G401.6 (cell line): ENCODE measurements around the gene F7.
"Not testable (repeated sequence)": the region's sequence is repeated elsewhere in the genome, so short reads cannot be mapped to it uniquely, and the experiment has no call there.

Experiments used
- FAIRE-seq: peaks from 2 replicates; lab custom pipeline; 2012; peaks lifted over from hg19 to GRCh38; lab: Jason Lieb, UNC

Gene F7

GRCh38 chr13:113153810-113154748 lies 48.5 kb downstream of the F7 start:
- FAIRE-seq, result no peak

DNA sequence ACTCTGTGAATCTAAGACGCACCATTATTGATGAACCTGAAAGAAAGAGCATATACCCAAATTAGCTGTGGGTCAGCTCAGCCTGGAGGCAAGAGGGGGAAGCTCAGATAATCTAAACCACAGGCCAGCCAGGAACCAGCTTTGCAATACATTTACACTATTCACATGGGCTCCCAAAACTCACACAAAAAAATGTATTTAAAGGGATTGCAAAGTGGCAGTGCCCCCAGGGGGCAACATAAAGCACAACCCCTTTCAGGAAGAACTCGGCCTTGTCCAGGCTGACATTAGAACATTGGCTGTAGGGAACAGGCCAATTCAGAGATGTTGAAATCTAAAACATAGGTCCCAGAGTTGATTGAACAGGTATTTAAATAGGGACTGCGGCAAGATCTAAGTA lies 49.6 kb downstream of the F7 start:
- no peak for FAIRE-seq

DNA sequence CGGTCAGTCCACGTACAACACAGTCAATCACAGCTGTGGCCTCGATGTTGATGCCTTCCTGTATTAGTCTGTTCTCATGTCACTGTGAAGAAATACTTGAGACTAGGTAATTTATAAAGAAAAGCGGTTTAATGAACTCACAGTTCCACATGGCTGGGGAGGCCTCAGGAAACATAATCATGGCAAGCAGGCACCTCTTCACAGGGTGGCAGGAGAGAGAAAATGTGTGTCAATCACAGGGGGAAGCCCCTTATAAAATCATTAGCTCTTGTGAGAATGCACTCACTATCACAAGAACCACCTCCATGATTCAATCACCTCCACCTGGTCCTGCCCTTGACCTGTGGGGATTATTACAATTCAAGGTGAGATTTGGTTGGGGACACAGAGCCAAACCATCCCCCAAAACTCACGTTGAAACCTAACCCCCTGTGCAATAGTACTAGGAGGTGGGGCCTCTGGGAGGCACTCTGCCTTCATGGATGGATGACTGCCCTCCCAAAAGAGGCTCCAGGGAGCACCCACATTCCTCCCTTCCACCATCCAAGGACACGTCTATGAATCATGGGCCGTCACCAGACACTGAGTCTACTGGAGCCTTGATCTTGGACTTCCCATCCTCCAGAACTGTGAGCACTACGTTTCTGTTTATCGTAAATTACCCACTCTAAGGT lies 50.5 kb downstream of the F7 start:
- no peak for FAIRE-seq

DNA sequence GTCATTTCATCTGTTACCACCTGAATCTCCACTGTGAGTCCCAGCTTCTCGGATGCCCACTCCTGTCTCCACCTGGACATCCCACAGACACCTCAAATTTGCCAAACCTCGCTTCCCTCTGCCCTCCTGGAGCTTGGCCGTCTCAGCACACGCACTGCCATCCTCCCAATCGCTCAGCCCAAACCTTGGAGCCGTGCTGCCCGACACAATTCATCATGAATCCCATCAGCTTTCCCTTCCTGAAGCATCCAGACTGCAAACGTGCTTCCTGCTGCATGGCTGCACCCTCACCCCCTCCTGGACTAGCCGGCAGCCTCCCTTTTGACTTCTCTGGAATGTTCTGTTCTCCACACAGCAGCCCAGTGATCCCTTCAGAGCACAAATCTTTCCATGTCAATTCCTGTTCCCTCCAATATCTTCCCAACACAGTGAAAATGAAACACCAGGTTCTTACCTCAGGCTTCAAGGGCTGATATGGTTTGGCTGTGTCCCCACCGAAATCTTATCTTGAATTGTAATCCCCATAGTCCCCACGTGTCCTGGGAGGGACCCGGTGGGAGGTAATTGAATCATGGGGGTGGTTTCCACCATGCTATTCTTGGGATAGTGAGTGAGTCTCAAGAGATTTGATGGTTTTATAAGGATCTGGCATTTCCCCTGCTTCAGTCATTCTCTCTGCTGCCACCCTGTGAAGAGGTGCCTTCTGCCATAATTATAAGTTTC lies 51.8 kb downstream of the F7 start:
- FAIRE-seq, result no peak

DNA sequence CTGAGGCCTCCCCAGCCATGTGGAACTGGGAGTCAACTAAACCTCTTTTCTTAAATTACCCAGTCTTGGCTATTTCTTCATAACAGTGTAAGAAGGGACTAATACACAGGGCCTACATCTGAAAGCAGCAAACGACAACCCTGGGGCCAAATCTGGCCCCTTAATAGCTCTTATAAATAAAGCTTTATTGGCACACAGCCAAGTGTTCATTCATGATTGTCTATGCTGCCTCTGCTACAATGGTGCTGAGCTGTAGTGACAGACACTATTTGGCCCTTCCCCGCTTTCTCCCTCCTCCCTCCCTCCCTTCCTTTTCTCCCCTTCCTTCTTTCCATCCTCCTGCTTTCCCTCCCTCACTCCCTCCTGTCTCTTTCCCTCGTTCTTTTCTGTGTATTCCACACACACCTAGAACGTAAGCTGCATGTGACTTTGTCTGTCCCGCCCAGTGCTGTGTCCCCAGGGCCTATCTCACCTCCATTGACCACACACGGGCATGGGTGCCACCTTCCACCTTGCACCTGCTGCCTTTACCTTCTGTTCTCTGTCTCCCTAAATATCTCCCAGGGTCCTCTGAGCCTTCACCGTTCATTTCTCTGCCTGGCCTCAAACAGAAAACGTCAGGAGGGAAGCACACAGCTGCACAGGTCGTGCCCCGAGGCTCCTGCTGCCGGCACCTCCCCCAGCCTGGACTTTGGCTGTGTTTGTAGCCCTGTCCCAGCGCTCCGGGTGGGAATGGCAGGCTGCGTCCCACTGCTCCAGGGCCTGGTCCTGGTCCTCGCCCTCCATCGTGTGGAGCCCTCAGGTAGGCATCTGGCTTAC lies 52.5 kb downstream of the F7 start, which contains the start of gene PROZ:
Gene PROZ, plus strand, starts transcription at position 720 of the 819 bp plus-strand sequence. Its CDS starts 13 bp downstream, at position 733.
- FAIRE-seq, result no peak

DNA sequence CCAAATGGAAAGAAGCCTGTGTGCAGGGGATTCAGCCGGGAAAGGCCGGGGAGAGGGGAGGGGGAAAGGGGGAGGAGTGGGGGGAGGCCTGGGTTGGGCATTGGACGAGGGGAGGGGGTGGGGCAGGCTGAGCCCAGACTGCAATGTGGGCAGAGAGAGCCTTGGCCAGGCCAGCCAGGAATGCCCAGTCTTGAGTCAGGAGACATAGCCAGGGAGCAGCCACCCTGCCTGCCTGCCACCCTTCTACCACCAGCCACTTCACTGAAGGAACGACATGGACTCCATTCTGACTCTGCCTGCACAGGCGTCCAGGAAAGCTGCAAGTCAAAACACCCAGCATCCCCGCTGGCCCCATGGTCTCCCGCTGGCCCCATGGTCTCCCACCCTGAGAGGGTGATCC lies 53.4 kb downstream of the F7 start:
- FAIRE-seq, result no peak

- no peak for FAIRE-seq
These were observed 54.1 kb downstream of the F7 start for GRCh38 chr13:113159701-113160100.

DNA sequence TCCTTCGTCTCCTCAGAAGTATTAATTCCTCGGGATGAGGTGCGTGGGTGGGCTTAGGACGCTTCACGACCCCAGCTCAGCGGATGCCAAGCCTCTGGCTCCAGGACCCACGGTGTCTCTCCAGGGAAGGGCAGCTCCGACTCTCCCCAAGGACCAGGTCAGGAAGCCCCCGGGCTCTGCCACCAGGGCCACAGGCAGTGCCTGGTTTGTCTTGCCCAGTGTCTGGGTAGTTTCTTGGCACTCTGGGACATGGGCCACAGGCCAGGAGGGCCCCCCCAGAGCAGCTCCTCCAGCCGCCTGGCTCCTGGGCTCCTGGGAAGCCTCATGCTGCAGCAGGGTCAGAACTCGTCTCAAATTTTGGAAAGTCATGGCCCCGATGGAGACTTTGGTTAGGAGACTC lies 55.4 kb downstream of the F7 start:
- FAIRE-seq, result no peak

DNA sequence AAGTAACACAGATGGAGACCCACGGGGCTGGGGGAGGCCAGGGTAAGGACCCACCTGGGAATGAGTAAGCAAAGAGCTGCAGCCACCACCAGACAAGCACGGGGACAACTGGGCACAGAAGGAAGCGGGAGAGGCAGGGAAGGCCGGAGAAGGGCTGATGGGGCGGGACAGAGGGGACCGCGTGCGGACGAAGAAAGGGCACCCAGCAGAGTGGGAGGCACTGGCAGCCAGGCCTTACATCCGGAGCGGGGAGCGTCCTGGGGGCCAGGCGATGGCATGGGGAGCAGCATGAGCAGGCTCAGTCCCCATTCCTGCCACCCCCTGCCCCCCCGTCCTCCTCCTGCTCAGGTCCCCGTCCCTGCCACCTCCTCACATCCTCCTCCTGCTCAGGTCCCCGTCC lies 55.8 kb downstream of the F7 start:
- FAIRE-seq, result no peak

DNA sequence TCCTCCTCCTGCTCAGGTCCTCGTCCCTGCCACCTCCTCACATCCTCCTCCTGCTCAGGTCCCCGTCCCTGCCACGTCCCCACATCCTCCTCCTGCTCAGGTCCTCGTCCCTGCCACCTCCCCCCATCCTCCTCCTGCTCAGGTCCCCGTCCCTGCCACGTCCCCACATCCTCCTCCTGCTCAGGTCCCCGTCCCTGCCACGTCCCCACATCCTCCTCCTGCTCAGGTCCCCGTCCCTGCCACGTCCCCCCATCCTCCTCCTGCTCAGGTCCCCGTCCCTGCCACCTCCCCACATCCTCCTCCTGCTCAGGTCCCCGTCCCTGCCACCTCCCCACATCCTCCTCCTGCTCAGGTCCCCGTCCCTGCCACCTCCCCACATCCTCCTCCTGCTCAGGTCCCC lies 56.4 kb downstream of the F7 start:
- FAIRE-seq, result not testable (repeated sequence)

GRCh38 chr13:113162783-113163685 lies 57.4 kb downstream of the F7 start:
- FAIRE-seq, result no peak

- no peak for FAIRE-seq
These were observed 58.9 kb downstream of the F7 start for GRCh38 chr13:113164492-113164891.

GRCh38 chr13:113166266-113166665 lies 60.7 kb downstream of the F7 start:
- FAIRE-seq, result no peak

DNA sequence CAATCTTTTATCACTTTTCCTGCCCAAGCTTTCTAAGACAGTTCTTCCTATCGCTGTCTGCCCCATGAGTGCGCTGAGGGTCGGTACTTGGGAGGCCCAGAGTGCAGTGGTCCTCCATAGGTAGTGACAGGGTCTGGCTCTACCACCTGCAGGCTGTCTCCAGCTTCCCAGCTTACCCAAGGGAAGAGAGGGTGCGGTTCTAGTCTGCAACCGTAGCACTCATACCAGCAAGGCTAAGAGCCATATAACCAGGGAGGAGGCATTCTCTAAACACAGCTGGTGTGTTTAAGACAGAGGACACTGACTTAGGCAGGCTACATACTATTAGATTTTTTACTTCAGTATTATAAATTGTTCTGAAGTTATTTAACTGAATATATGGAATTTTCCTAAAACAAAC lies 61.1 kb downstream of the F7 start:
- no peak for FAIRE-seq

DNA sequence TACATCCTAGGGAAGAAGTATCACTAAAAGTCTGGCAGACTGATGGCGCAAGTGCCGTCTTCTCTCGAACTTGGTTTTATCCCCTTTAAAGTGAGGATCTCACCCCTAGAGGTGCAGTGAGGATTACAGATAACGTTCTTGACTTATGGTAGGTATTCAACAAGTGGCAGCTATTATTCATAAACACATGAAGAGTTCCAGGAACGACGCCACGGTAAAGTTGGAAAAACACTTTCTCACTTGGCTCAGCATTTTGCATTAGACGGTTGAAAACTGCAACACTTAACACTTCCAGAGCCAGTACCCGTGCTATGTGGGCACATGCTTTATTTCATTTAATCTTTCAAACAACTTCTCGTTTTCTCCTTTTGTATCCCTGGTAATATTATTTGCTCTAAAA lies 61.6 kb downstream of the F7 start:
- FAIRE-seq, result no peak

DNA sequence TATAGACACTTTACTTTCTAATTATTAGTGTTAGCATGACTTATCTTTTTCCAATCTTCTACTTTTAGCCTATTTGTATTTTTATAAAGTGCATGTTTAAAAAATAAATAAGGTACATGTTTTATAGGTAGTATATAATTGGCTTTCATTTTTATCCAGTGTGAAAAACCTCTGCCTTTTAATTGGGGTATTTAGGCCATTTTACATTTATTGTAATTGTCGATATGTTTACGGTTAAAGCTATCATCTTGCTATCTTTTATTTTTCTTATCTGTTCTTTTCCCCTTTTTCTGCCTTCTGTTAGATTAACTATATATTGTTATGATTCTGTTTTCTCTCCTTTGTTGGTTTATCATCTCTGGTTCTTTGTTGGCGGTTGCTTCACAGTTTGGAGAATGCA lies 62.0 kb downstream of the F7 start:
- no peak for FAIRE-seq

GRCh38 chr13:113168211-113168610 lies 62.6 kb downstream of the F7 start:
- FAIRE-seq, result no peak

DNA sequence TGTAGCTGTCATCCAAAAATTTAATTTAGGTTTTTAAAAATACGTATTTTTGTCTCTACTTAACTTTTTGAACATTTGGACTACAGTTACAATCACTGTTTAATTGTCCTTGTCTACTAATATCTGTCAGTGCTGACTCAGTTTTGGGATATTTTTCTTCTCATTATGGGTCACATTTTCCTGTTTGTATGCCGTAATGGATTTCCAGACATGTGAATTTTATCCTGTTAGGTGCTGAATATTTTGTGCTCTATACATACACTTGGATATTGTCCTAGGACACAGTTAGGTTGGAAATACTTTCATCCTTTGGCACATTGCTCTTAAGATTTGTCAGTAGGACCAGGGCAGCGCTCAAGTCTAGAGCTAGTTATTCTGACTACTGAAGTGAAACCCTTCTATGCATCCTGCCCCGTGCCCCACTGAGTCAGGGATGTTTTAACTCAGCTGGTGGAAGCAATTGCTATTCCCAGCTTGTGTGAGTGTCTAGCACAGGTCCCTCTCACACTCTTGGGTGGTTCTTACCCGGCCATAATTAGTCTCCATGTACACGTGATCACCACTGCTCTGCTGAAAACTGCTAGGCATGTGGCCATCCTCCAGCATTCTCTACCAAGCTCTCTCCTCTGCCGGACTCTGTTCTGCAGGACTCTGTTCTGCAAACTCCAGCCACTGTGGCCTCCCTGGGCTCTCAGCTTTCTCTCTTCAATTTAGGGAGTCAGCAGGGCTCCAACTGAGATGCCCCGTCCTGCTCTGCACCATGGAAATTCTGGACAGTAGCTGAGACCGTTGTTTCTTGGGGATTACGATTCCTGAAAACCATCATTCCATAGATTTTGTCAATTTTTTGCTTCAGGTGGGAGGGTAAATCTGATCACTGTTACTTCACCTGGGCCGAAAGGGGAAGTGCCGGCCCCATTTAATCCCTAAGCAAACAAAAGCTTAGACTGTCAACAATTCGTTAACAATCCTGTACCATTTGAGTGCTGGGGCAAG lies 64.0 kb downstream of the F7 start:
- no peak for FAIRE-seq
